Neutrophil (primary cell): Measurements from ENCODE around the gene KRT72.

Experiments
- H3K27ac ChIP-seq: fragments of 200-600 bp; sonication (generic); 2 replicates; pipeline ENCODE4 v1.5.1; 2016; ENCODE audit warnings: mild to moderate bottlenecking, moderate library complexity
- H3K27me3 ChIP-seq: fragments of 200-600 bp; sonication (generic); 2 replicates; pipeline ENCODE4 v1.6.0; 2016; ENCODE audit warnings: mild to moderate bottlenecking
- H3K36me3 ChIP-seq: fragments of 200-600 bp; sonication (generic); 2 replicates; pipeline ENCODE4 v1.5.1; 2017
- H3K4me1 ChIP-seq, 2 experiments: fragments of 200-600 bp in 1 of 2; sonication (generic) in 1 of 2; 1 replicate in 1 of 2; 2 replicates in 1 of 2; pipeline versions ENCODE4 v1.5.1 to v1.6.1; 2013 to 2016; ENCODE audit warnings: low read depth in 1 of 2, low read length in 1 of 2, mild to moderate bottlenecking in 1 of 2, moderate library complexity in 1 of 2; ENCODE audit not compliant: control insufficient read depth in 1 of 2, insufficient read depth in 1 of 2
- H3K4me3 ChIP-seq, 2 experiments: fragments of 200-600 bp in 1 of 2; sonication (generic) in 1 of 2; 1 replicate in 1 of 2; 2 replicates in 1 of 2; pipeline ENCODE4 v1.5.1; 2013 to 2016; ENCODE audit warnings: low read depth in 1 of 2, low read length in 1 of 2, mild to moderate bottlenecking in 1 of 2, moderate library complexity in 1 of 2
- H3K9me3 ChIP-seq: fragments of 200-600 bp; sonication (generic); 2 replicates; pipeline ENCODE4 v1.5.1; 2016
- CTCF ChIP-seq: fragments of 200-600 bp; sonication (generic); IDR thresholded peaks from 2 replicates; pipeline ENCODE4 v1.5.1; 2016; ENCODE audit warnings: antibody characterized with exemption

Gene KRT72

GRCh38 chr12:52542157-52542556 lies 59.1 kb downstream of the KRT72 start:
- H3K4me1 ChIP-seq = no peaks in the 10 kb centered on the region
- no peaks in the 10 kb centered on the region for H3K9me3 ChIP-seq
- peaks cover under 1% of the 10 kb centered on the region for H3K27me3 ChIP-seq
- H3K27ac ChIP-seq = no peak overlapping the region
- no peaks in the 10 kb centered on the region for H3K36me3 ChIP-seq
- H3K4me3 ChIP-seq = no peak overlapping the region
- TF ChIP-seq CTCF = no peak

- Histone ChIP-seq H3K27ac (no peak overlapping the region), H3K27me3 (peaks cover 3% of the 10 kb centered on the region), H3K4me3 (no peak overlapping the region), H3K4me1 (no peaks in the 10 kb centered on the region), H3K36me3 (no peaks in the 10 kb centered on the region), H3K9me3 (no peaks in the 10 kb centered on the region)
- no peak for TF ChIP-seq CTCF
Measured at GRCh38 chr12:52541709-52542108, 59.6 kb downstream of the KRT72 start.

GRCh38 chr12:52540531-52540930 lies 60.7 kb downstream of the KRT72 start:
- Histone ChIP-seq H3K4me3 (no peak overlapping the region), H3K9me3 (no peaks in the 10 kb centered on the region), H3K4me1 (no peaks in the 10 kb centered on the region), H3K27ac (no peak overlapping the region), H3K27me3 (peaks cover 3% of the 10 kb centered on the region), H3K36me3 (no peaks in the 10 kb centered on the region)
- TF ChIP-seq CTCF = no peak

GRCh38 chr12:52539821-52540173 lies 61.5 kb downstream of the KRT72 start:
- H3K27me3 ChIP-seq = peaks cover 3% of the 10 kb centered on the region
- no peak for TF ChIP-seq CTCF
- no peak overlapping the region for H3K27ac ChIP-seq
- no peaks in the 10 kb centered on the region for H3K4me1 ChIP-seq
- H3K36me3 ChIP-seq = no peaks in the 10 kb centered on the region
- no peak overlapping the region for H3K4me3 ChIP-seq
- H3K9me3 ChIP-seq = no peaks in the 10 kb centered on the region

- Histone ChIP-seq H3K27ac (no peak overlapping the region), H3K36me3 (no peaks in the 10 kb centered on the region), H3K9me3 (no peaks in the 10 kb centered on the region), H3K4me3 (no peak overlapping the region), H3K27me3 (peaks cover 3% of the 10 kb centered on the region), H3K4me1 (no peaks in the 10 kb centered on the region)
- no peak for TF ChIP-seq CTCF
Measured at GRCh38 chr12:52539083-52539820, 62.0 kb downstream of the KRT72 start.
